ENCODE measurements around the gene NRXN3.

Gene NRXN3

GRCh38 chr14:78933948-78934524 lies 763.9 kb downstream of the NRXN3 start:
- peak; percentile 12 for DNase-seq (ENCODE audit: extremely low read depth, low read depth)
- TF ChIP-seq, protein P1, sequence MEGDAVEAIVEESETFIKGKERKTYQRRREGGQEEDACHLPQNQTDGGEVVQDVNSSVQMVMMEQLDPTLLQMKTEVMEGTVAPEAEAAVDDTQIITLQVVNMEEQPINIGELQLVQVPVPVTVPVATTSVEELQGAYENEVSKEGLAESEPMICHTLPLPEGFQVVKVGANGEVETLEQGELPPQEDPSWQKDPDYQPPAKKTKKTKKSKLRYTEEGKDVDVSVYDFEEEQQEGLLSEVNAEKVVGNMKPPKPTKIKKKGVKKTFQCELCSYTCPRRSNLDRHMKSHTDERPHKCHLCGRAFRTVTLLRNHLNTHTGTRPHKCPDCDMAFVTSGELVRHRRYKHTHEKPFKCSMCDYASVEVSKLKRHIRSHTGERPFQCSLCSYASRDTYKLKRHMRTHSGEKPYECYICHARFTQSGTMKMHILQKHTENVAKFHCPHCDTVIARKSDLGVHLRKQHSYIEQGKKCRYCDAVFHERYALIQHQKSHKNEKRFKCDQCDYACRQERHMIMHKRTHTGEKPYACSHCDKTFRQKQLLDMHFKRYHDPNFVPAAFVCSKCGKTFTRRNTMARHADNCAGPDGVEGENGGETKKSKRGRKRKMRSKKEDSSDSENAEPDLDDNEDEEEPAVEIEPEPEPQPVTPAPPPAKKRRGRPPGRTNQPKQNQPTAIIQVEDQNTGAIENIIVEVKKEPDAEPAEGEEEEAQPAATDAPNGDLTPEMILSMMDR (IDR thresholded peaks at IDR 0.05; ENCODE audit: low read depth, low read length): peak; percentile 47

DNA sequence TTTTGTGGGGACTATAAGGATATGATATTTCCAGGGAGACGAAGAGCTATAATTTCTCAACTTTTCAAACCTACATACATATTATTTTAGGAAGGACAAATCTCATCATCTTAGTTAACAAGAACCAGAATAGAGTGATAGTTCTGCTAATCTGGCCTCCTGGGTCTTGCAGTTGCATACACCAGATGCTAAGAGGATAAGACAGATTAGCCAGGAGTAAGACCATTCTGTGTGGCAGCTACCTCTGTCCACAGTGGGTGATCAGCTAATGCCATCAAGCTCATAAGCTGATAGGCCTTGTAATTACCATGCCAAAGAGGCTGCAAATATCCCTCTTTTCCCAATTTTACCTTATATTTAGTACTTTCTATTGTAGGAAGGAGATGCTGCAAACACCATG lies 776.8 kb downstream of the NRXN3 start:
- TF ChIP-seq, protein P1 (IDR thresholded peaks at IDR 0.05; ENCODE audit: low read depth, low read length): no peak
- DNase-seq (ENCODE audit: extremely low read depth, low read depth): no peak

DNA sequence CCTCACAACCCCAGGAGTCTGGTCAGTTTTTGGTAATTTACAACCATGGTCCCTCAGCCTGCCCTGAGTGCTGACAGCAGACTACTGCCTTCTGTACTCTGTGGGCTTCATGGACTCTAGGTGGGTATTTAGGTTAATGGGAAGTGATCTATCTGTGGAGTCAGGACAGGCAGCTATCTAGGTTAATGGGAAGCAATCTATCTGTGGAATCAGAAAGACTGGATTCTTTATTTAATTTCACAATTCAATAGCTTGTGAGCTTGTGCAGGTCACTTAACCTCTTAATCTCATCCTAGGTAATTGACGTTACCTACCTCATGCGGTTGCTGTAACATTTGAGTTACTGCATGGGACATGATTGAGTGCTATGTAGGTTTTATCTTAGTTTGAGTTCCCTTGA lies 777.5 kb downstream of the NRXN3 start:
- TF ChIP-seq, protein P1 (IDR thresholded peaks at IDR 0.05; ENCODE audit: low read depth, low read length): no peak
- no peak for DNase-seq (ENCODE audit: extremely low read depth, low read depth)

GRCh38 chr14:78950649-78951048 lies 780.5 kb downstream of the NRXN3 start:
- TF ChIP-seq, protein P1 (IDR thresholded peaks at IDR 0.05; ENCODE audit: low read depth, low read length): no peak
- no peak for DNase-seq (ENCODE audit: extremely low read depth, low read depth)

- TF ChIP-seq, protein P1 (IDR thresholded peaks at IDR 0.05; ENCODE audit: low read depth, low read length): no peak
- no peak for DNase-seq (ENCODE audit: extremely low read depth, low read depth)
These were observed 781.4 kb downstream of the NRXN3 start for GRCh38 chr14:78951602-78952001.

GRCh38 chr14:78959674-78960264 lies 789.6 kb downstream of the NRXN3 start:
- TF ChIP-seq, protein P1 (IDR thresholded peaks at IDR 0.05; ENCODE audit: low read depth, low read length): peak; percentile 93
- peak; percentile 40 for DNase-seq (ENCODE audit: extremely low read depth, low read depth)

GRCh38 chr14:78967111-78967809 lies 797.1 kb downstream of the NRXN3 start:
- no peak for DNase-seq (ENCODE audit: extremely low read depth, low read depth)
- TF ChIP-seq, protein P1 (IDR thresholded peaks at IDR 0.05; ENCODE audit: low read depth, low read length): no peak
